IMR-90 (cell line): Measurements from ENCODE around the gene SPATS2L. TPM values are rescaled to one million over a fixed set of nuclear protein-coding genes. Genes with fewer than 3 reads are reported as not detected.

ENCODE experiments used
- ATAC-seq: fragments of 200-7000 bp; cut with Tn5 transposase; 2 replicates; pipeline ENCODE4 v1.9.1; 2020; ENCODE audit warnings: low read depth, mild to moderate bottlenecking, moderate library complexity
- BruUV-seq: library from RNA; stranded (reverse); fragments of 400-500 nt; replicated peaks from 2 replicates; lab custom pipeline; 2021; lab: Mats Ljungman, UMichigan
- CTCF ChIA-PET: fragments of 300-600 bp; formaldehyde crosslinking; extraction: SDS; loops from one replicate; lab custom pipeline; 2021; ENCODE audit warnings: antibody characterized with exemption; lab: Yijun Ruan, JAX
- POLR2A ChIA-PET: fragments of 300-600 bp; sonication (Branson Sonifier 250); formaldehyde crosslinking; loops from one replicate; lab custom pipeline; 2022; ENCODE audit warnings: antibody characterized with exemption; ENCODE audit not compliant: unreplicated experiment; lab: Charles Lee
- DNase-seq: peaks from one replicate; pipeline ENCODE4 v3.0.0; 2013
- H2AFZ ChIP-seq: replicated peaks from 2 replicates; pipeline ENCODE3; 2013; ENCODE audit warnings: low read length, mild to moderate bottlenecking; ENCODE audit not compliant: poor library complexity
- H2AK5ac ChIP-seq: 2 replicates; pipeline ENCODE4 v1.6.1; 2013; ENCODE audit warnings: low read depth, low read length, inconsistent platforms
- H2AK9ac ChIP-seq: replicated peaks from 2 replicates; pipeline ENCODE3; 2013; ENCODE audit warnings: mild to moderate bottlenecking, low read depth, low read length, moderate library complexity; ENCODE audit not compliant: poor library complexity
- H2BK120ac ChIP-seq: 2 replicates; pipeline ENCODE4 v1.6.1; 2013; ENCODE audit warnings: low read depth, low read length, inconsistent platforms
- H2BK15ac ChIP-seq: 3 replicates; pipeline ENCODE4 v1.6.1; 2013; ENCODE audit warnings: low read depth, low read length, inconsistent platforms
- H2BK20ac ChIP-seq: 2 replicates; pipeline ENCODE4 v1.6.1; 2013; ENCODE audit warnings: low read depth, mild to moderate bottlenecking, inconsistent platforms, low read length, moderate library complexity
- H2BK5ac ChIP-seq: 2 replicates; pipeline ENCODE4 v1.6.1; 2013; ENCODE audit warnings: mild to moderate bottlenecking, low read depth, low read length, inconsistent platforms; ENCODE audit not compliant: poor library complexity, severe bottlenecking
- H3K14ac ChIP-seq: replicated peaks from 2 replicates; pipeline ENCODE4 v1.6.1; 2013; ENCODE audit warnings: low read depth, low read length, inconsistent platforms
- H3K18ac ChIP-seq: 2 replicates; pipeline ENCODE4 v1.6.1; 2013; ENCODE audit warnings: low read depth, low read length, control low read depth
- H3K23ac ChIP-seq: 2 replicates; pipeline ENCODE4 v1.6.1; 2013; ENCODE audit warnings: low read depth, low read length, inconsistent platforms
- H3K27ac ChIP-seq: 2 replicates; pipeline ENCODE4 v1.5.1; 2013; ENCODE audit warnings: mild to moderate bottlenecking, control low read depth, low read length; ENCODE audit not compliant: insufficient read depth
- H3K27me3 ChIP-seq: 2 replicates; pipeline ENCODE4 v1.6.1; 2013; ENCODE audit warnings: low read length; ENCODE audit not compliant: control insufficient read depth, insufficient read depth
- H3K36me3 ChIP-seq: 2 replicates; pipeline ENCODE4 v1.6.1; 2013; ENCODE audit warnings: low read length, mixed read lengths; ENCODE audit not compliant: control insufficient read depth, insufficient read depth
- H3K4ac ChIP-seq: 2 replicates; pipeline ENCODE4 v1.6.1; 2013; ENCODE audit warnings: low read depth, low read length, inconsistent platforms
- H3K4me1 ChIP-seq: 2 replicates; pipeline ENCODE4 v1.6.1; 2013; ENCODE audit warnings: low read length, mixed read lengths; ENCODE audit not compliant: control insufficient read depth, insufficient read depth
- H3K4me2 ChIP-seq: 2 replicates; pipeline ENCODE4 v1.6.1; 2013; ENCODE audit warnings: low read depth, mild to moderate bottlenecking, control low read depth, low read length, moderate library complexity
- H3K4me3 ChIP-seq: 2 replicates; pipeline ENCODE4 v1.5.1; 2013; ENCODE audit warnings: low read depth, mild to moderate bottlenecking, control low read depth, low read length, moderate library complexity; ENCODE audit not compliant: insufficient read depth
- H3K56ac ChIP-seq: 2 replicates; pipeline ENCODE4 v1.6.1; 2013; ENCODE audit warnings: low read length, inconsistent platforms; ENCODE audit not compliant: insufficient read depth; ENCODE audit errors: extremely low read depth
- H3K79me1 ChIP-seq, 2 experiments: 2 replicates each; pipeline ENCODE4 v1.6.1; 2013; ENCODE audit warnings: low read length in 2 of 2, inconsistent platforms in 1 of 2, low read depth in 1 of 2
- H3K9ac ChIP-seq: 2 replicates; pipeline ENCODE4 v1.6.1; 2013; ENCODE audit warnings: low read depth, low read length, control low read depth
- H3K9me1 ChIP-seq: 2 replicates; pipeline ENCODE4 v1.6.1; 2013; ENCODE audit warnings: low read length, inconsistent platforms; ENCODE audit not compliant: insufficient read depth
- H3K9me3 ChIP-seq: 2 replicates; pipeline ENCODE4 v1.6.1; 2013; ENCODE audit warnings: low read length; ENCODE audit not compliant: control insufficient read depth, insufficient read depth
- H4K20me1 ChIP-seq: 2 replicates; pipeline ENCODE4 v1.6.1; 2013; ENCODE audit warnings: low read length, inconsistent platforms; ENCODE audit not compliant: insufficient read depth
- H4K5ac ChIP-seq: 2 replicates; pipeline ENCODE4 v1.6.1; 2013; ENCODE audit warnings: mild to moderate bottlenecking, low read depth, low read length, control low read depth
- H4K8ac ChIP-seq, 2 experiments: 2 replicates each; pipeline ENCODE4 v1.6.1; 2013; ENCODE audit warnings: low read depth in 2 of 2, low read length in 2 of 2, control low read depth in 1 of 2, inconsistent platforms in 1 of 2
- H4K91ac ChIP-seq: 2 replicates; pipeline ENCODE4 v1.6.1; 2013; ENCODE audit warnings: low read depth, low read length, inconsistent platforms; ENCODE audit not compliant: insufficient read depth
- CEBPB ChIP-seq: IDR thresholded peaks from 2 replicates; pipeline ENCODE4 v1.6.1; 2012; ENCODE audit warnings: low read depth, low read length, improper control_type of control experiment
- CTCF ChIP-seq: conservative IDR thresholded peaks from 2 replicates; pipeline ENCODE4 v1.5.1; 2012; ENCODE audit warnings: mild to moderate bottlenecking, low read depth, low read length, improper control_type of control experiment
- FOS ChIP-seq: fragments of 150-350 bp; IDR thresholded peaks from 2 replicates; pipeline ENCODE4 v1.6.1; 2016; ENCODE audit warnings: low read depth, low read length
- MAFK ChIP-seq: IDR thresholded peaks from 2 replicates; pipeline ENCODE4 v1.6.1; 2012; ENCODE audit warnings: low read depth, low read length, improper control_type of control experiment
- MXI1 ChIP-seq: IDR thresholded peaks from 2 replicates; pipeline ENCODE4 v1.6.1; 2012; ENCODE audit warnings: low read depth, mild to moderate bottlenecking, low read length, moderate library complexity, borderline replicate concordance
- POLR2A ChIP-seq: IDR thresholded peaks from 2 replicates; pipeline ENCODE4 v1.6.1; 2012; ENCODE audit warnings: mild to moderate bottlenecking, low read depth, low read length
- SMC3 ChIP-seq: fragments of 150-350 bp; IDR thresholded peaks from 2 replicates; pipeline ENCODE4 v1.6.1; 2016; ENCODE audit warnings: low read depth, mild to moderate bottlenecking, antibody characterized with exemption, low read length, moderate library complexity
- WGBS, 2 experiments: methylation state at CpG; one replicate each; pipeline versions ENCODE4 v1.1.5 to v1.1.7; 2013; ENCODE audit warnings: missing lambda C conversion rate in 2 of 2; ENCODE audit not compliant: insufficient read length in 1 of 2; ENCODE audit errors: extremely low coverage in 2 of 2; 5-methylcytosine and 5-hydroxymethylcytosine counted together
- dilution Hi-C: fragments of 300-500 bp; cut with HindIII; formaldehyde crosslinking; loops from one replicate; pipeline ENCODE4 v1.14.3; 2018; ENCODE audit warnings: low sequenced_read_pairs; ENCODE audit not compliant: unreplicated experiment
- in situ Hi-C: fragments of 300-500 bp; cut with MboI; formaldehyde crosslinking; loops from 3 replicates; pipeline ENCODE4 v1.14.3; 2019; ENCODE audit warnings: low sequenced_read_pairs, inconsistent platforms, mixed read lengths
- intact Hi-C: fragments of 100-400 bp; cut with micrococcal nuclease; formaldehyde crosslinking; loops from 2 replicates; pipeline ENCODE4 v1.10.0; 2022
- polyA plus RNA-seq, 3 experiments: library from polyadenylated mRNA; depleted of rRNA; stranded (reverse); fragments of >200 nt; gene quantifications; 2 replicates each; pipeline ENCODE4 v1.2.3, GENCODE V29; 2012; ENCODE audit warnings: low replicate concordance in 1 of 3
- total RNA-seq: library from RNA; depleted of rRNA; stranded (reverse); fragments of >200 nt; gene quantifications from 2 replicates; pipeline ENCODE4 v1.2.3, GENCODE V29; 2012

The SPATS2L gene
- total and polyA plus RNA-seq, 2 of the 4 experiments (the other 2 are of a cell fraction), result 118 to 155 TPM

GRCh38 chr2:200267350-200267749, 39.1 kb upstream of the SPATS2L start:
- H3K14ac ChIP-seq, result no peak overlapping the region; the same call in 1 of the 2 replicates
- in situ Hi-C loops, result no loop called here
- no CpG with 5 or more reads among the region's 2 CpGs for WGBS, 2 experiments
- no peaks in the 10 kb centered on the region for H3K36me3 ChIP-seq
- no peak overlapping the region for H3K9ac ChIP-seq
- no peak overlapping the region for H3K4me2 ChIP-seq
- H4K91ac ChIP-seq, result no peak overlapping the region
- H3K4ac ChIP-seq, result 0 out of 2 replicates have a peak overlapping the region, but pooled peaks have one; percentile 34
- H3K56ac ChIP-seq, result no peak overlapping the region
- DNase-seq (peak; percentile 56), ATAC-seq (peak; percentile 80)
- no peak overlapping the region for H2BK15ac ChIP-seq
- H3K4me1 ChIP-seq, result peaks cover 4% of the 10 kb centered on the region
- no peak overlapping the region for H4K5ac ChIP-seq
- no peak overlapping the region for H3K23ac ChIP-seq
- no peak for TF ChIP-seq FOS
- TF ChIP-seq POLR2A, result no peak
- no peak for TF ChIP-seq MXI1
- TF ChIP-seq CTCF, result no peak
- no peak; the same call in 1 of the 2 replicates for TF ChIP-seq SMC3
- TF ChIP-seq CEBPB, result peak; percentile 51; the same call in 1 of the 2 replicates
- no peak for TF ChIP-seq MAFK
- no peaks in the 10 kb centered on the region for H3K9me3 ChIP-seq
- dilution Hi-C loops, result no loop called here
- no peaks in the 10 kb centered on the region for H3K79me1 ChIP-seq
- no peaks in the 10 kb centered on the region; the same call in 1 of the 2 replicates for H3K9me1 ChIP-seq
- intact Hi-C loops, result no loop called here
- no peak overlapping the region for H2AK5ac ChIP-seq
- H3K27ac ChIP-seq, result no peak overlapping the region
- H4K8ac ChIP-seq, result no peak overlapping the region
- no peak overlapping the region for H2AK9ac ChIP-seq
- POLR2A ChIA-PET, result no interaction called here
- no peak overlapping the region for H2BK5ac ChIP-seq
- no peak overlapping the region for H2AFZ ChIP-seq
- H2BK120ac ChIP-seq, result no peak overlapping the region
- H3K27me3 ChIP-seq, result no peaks in the 10 kb centered on the region
- no peak overlapping the region for H2BK20ac ChIP-seq
- BruUV-seq, result no TSS peak
- CTCF ChIA-PET, result interaction anchor here (0.6 kb wide), 1 partner anchor 873 kb away, joined by 3 read pairs; no protein-coding TSS in a partner anchor
- no peak overlapping the region for H3K4me3 ChIP-seq
- H3K18ac ChIP-seq, result peak overlapping the region; percentile 28; the same call in 1 of the 2 replicates
- H4K20me1 ChIP-seq, result no peaks in the 10 kb centered on the region
